Measurements from ENCODE around the gene ZFAND3.

Gene ZFAND3

DNA sequence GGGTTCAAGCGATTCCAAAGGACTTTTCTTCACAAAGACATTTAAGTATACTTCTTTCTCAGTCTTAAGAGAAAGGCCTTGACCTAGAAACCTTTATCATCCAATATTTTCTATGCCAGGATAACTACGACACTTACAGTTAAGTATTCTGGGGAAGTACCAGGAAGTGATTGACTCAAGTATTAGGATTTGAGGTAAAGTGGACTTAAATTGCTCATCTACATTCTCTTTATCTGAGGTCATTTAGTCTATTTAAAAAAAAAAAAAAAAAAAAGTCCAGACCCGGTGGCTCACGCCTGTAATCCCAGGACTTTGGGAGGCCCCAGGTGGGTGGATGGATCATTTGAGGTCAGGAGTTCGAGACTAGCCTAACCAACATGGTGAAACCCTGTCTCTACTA, 114.7 kb downstream of the ZFAND3 start:
- Histone ChIP-seq H2BK15ac (ENCODE audit: low read depth, poor library complexity, severe bottlenecking) (no peak overlapping the region), H3K9ac (ENCODE audit: low read length) (no peak overlapping the region), H3K18ac (ENCODE audit: low read depth in 1 of 2, low read length in 2 of 2) (no peak overlapping the region), H3K4me3 (ENCODE audit: insufficient read depth in 1 of 2, low read depth in 1 of 2, low read length in 2 of 2) (no peak overlapping the region), H3K4me1 (ENCODE audit: control insufficient read depth, insufficient read depth, low read depth, low read length) (no peaks in the 10 kb centered on the region), H3K4ac (ENCODE audit: low read depth in 1 of 2, low read length in 2 of 2) (no peak overlapping the region), H3K79me1 (replicated peaks; ENCODE audit: low read length, poor library complexity, severe bottlenecking) (peaks cover 11% of the 10 kb centered on the region), H2BK120ac (ENCODE audit: low read depth, low read length) (no peak overlapping the region), H4K8ac (ENCODE audit: low read length) (no peak overlapping the region), H2BK12ac (ENCODE audit: low read length in 2 of 2) (no peak overlapping the region), H3K4me2 (ENCODE audit: low read length, poor library complexity, severe bottlenecking) (no peak overlapping the region), H2BK5ac (ENCODE audit: low read depth, low read length, poor library complexity, severe bottlenecking) (no peak overlapping the region), H3K27ac (ENCODE audit: low read length, poor library complexity, severe bottlenecking) (no peak overlapping the region), H3K14ac (ENCODE audit: low read length in 2 of 2) (no peak overlapping the region), H3K9me3 (ENCODE audit: control insufficient read depth, low read length) (no peaks in the 10 kb centered on the region), H3K27me3 (ENCODE audit: control insufficient read depth in 1 of 2, insufficient read depth in 1 of 2, low read length in 2 of 2) (no peaks in the 10 kb centered on the region), H3K36me3 (ENCODE audit: control insufficient read depth in 1 of 2, insufficient read depth in 2 of 2, low read depth in 1 of 2, low read length in 2 of 2) (peaks cover 0 to 18% of the 10 kb centered on the region in 2 experiments), H2AFZ (ENCODE audit: low read depth, low read length) (no peak overlapping the region), H2AK5ac (ENCODE audit: low read length, severe bottlenecking) (no peak overlapping the region), H3K23ac (ENCODE audit: low read length in 2 of 2) (no peak overlapping the region), H4K91ac (ENCODE audit: low read length) (no peak overlapping the region)
- DNase-seq: peak; percentile 33
- WGBS: no CpG with 5 or more reads among the region's 5 CpGs

DNA sequence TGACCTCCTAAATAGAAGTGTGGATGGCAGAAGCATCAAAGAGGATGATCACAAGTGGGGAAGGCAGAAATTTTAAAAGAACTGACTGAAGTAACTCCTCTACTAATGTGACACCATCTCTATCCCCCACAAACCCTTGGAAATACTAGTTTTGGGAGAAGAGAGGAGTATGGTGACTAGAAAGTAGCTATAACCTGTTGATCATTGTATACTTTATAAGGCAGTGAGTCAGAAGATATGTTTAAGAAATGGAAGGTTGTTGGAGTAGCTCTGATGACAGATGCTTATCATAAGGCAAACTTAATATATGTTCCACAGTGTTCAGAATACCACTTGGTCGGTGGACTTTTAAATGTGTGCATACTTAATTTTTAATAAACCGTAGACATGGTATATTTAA, 116.6 kb downstream of the ZFAND3 start:
- no peak overlapping the region for H3K4me3 ChIP-seq (ENCODE audit: insufficient read depth in 1 of 2, low read depth in 1 of 2, low read length in 2 of 2)
- H3K14ac ChIP-seq (ENCODE audit: low read length in 2 of 2): no peak overlapping the region
- H2AK5ac ChIP-seq (ENCODE audit: low read length, severe bottlenecking): no peak overlapping the region
- H3K9me3 ChIP-seq (ENCODE audit: control insufficient read depth, low read length): no peaks in the 10 kb centered on the region
- no peak overlapping the region for H4K8ac ChIP-seq (ENCODE audit: low read length)
- H2BK12ac ChIP-seq (ENCODE audit: low read length in 2 of 2): no peak overlapping the region
- DNase-seq: peak; percentile 32
- no peak overlapping the region for H3K4me2 ChIP-seq (ENCODE audit: low read length, poor library complexity, severe bottlenecking)
- no peaks in the 10 kb centered on the region for H3K4me1 ChIP-seq (ENCODE audit: control insufficient read depth, insufficient read depth, low read depth, low read length)
- no peak overlapping the region for H3K27ac ChIP-seq (ENCODE audit: low read length, poor library complexity, severe bottlenecking)
- H2BK120ac ChIP-seq (ENCODE audit: low read depth, low read length): no peak overlapping the region
- H3K36me3 ChIP-seq (ENCODE audit: control insufficient read depth in 1 of 2, insufficient read depth in 2 of 2, low read depth in 1 of 2, low read length in 2 of 2): peaks cover 0 to 7% of the 10 kb centered on the region in 2 experiments
- no peaks in the 10 kb centered on the region for H3K27me3 ChIP-seq (ENCODE audit: control insufficient read depth in 1 of 2, insufficient read depth in 1 of 2, low read length in 2 of 2)
- no peak overlapping the region for H3K9ac ChIP-seq (ENCODE audit: low read length)
- no peak overlapping the region for H2BK5ac ChIP-seq (ENCODE audit: low read depth, low read length, poor library complexity, severe bottlenecking)
- H2AFZ ChIP-seq (ENCODE audit: low read depth, low read length): no peak overlapping the region
- WGBS: no CpG with 5 or more reads among the region's 2 CpGs
- H3K18ac ChIP-seq (ENCODE audit: low read depth in 1 of 2, low read length in 2 of 2): no peak overlapping the region
- peaks cover 8% of the 10 kb centered on the region for H3K79me1 ChIP-seq (replicated peaks; ENCODE audit: low read length, poor library complexity, severe bottlenecking)
- no peak overlapping the region for H4K91ac ChIP-seq (ENCODE audit: low read length)
- no peak overlapping the region for H3K23ac ChIP-seq (ENCODE audit: low read length in 2 of 2)
- no peak overlapping the region for H2BK15ac ChIP-seq (ENCODE audit: low read depth, poor library complexity, severe bottlenecking)
- no peak overlapping the region for H3K4ac ChIP-seq (ENCODE audit: low read depth in 1 of 2, low read length in 2 of 2)

DNA sequence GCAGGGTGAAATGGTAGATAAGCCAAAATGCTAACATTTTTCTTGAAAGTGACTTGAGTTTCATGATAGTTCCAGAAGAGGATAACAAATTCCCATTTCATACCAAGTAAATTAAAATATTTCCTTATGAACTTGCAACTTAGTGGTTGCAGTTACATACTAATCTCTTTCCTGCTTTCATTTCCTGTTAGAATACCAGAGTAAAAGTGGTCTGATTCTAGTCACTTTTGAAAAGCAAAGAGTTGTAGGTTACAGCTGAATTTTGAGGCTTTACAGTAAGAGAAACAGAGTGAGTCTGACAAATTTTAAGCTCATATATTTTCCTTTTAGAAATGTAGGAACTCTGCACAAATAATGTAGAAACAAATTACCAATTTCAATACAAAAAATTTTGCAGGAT, 117.4 kb downstream of the ZFAND3 start:
- no peak overlapping the region for H2AK5ac ChIP-seq (ENCODE audit: low read length, severe bottlenecking)

DNA sequence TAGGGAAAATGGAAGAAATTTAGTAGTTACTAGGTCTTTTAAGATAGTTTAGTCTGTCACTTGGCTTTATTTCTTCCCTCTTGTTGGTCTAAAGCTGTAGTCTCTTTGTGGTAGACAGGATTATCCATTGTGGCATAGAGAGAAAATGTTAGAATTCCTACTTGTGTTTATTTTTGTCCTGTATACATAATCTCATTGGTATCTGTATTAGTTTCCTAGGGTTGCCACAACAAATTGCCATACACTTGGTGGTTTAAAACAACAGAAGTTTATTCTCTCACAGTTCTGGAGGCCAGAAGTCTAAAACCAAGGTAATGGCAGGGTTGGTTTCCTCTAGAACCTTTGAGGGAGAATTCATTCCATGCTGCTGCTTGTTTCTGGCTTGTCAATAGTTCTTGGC, 119.4 kb downstream of the ZFAND3 start:
- peak; percentile 90 for DNase-seq
- H2BK12ac ChIP-seq (ENCODE audit: low read length in 2 of 2): no peak overlapping the region

More for the DNA sequence above, 117.4 kb downstream of the ZFAND3 start:
- Histone ChIP-seq H2AFZ (ENCODE audit: low read depth, low read length) (no peak overlapping the region), H4K8ac (ENCODE audit: low read length) (no peak overlapping the region), H3K36me3 (ENCODE audit: control insufficient read depth in 1 of 2, insufficient read depth in 2 of 2, low read depth in 1 of 2, low read length in 2 of 2) (peaks cover 0 to 6% of the 10 kb centered on the region in 2 experiments), H3K4me1 (ENCODE audit: control insufficient read depth, insufficient read depth, low read depth, low read length) (no peaks in the 10 kb centered on the region), H3K9me3 (ENCODE audit: control insufficient read depth, low read length) (no peaks in the 10 kb centered on the region), H3K4me2 (ENCODE audit: low read length, poor library complexity, severe bottlenecking) (no peak overlapping the region), H3K27me3 (ENCODE audit: control insufficient read depth in 1 of 2, insufficient read depth in 1 of 2, low read length in 2 of 2) (no peaks in the 10 kb centered on the region), H2BK12ac (ENCODE audit: low read length in 2 of 2) (no peak overlapping the region), H3K18ac (ENCODE audit: low read depth in 1 of 2, low read length in 2 of 2) (no peak overlapping the region), H3K79me1 (replicated peaks; ENCODE audit: low read length, poor library complexity, severe bottlenecking) (peaks cover 9% of the 10 kb centered on the region), H3K9ac (ENCODE audit: low read length) (no peak overlapping the region), H2BK120ac (ENCODE audit: low read depth, low read length) (no peak overlapping the region), H3K4ac (ENCODE audit: low read depth in 1 of 2, low read length in 2 of 2) (no peak overlapping the region), H3K23ac (ENCODE audit: low read length in 2 of 2) (no peak overlapping the region), H3K4me3 (ENCODE audit: insufficient read depth in 1 of 2, low read depth in 1 of 2, low read length in 2 of 2) (no peak overlapping the region), H4K91ac (ENCODE audit: low read length) (no peak overlapping the region), H2BK15ac (ENCODE audit: low read depth, poor library complexity, severe bottlenecking) (no peak overlapping the region), H3K27ac (ENCODE audit: low read length, poor library complexity, severe bottlenecking) (no peak overlapping the region), H2BK5ac (ENCODE audit: low read depth, low read length, poor library complexity, severe bottlenecking) (no peak overlapping the region), H3K14ac (ENCODE audit: low read length in 2 of 2) (no peak overlapping the region)
- no peak for DNase-seq

More for the DNA sequence above, 119.4 kb downstream of the ZFAND3 start:
- Histone ChIP-seq H2AFZ (ENCODE audit: low read depth, low read length) (no peak overlapping the region), H3K27ac (ENCODE audit: low read length, poor library complexity, severe bottlenecking) (no peak overlapping the region), H3K36me3 (ENCODE audit: control insufficient read depth in 1 of 2, insufficient read depth in 2 of 2, low read depth in 1 of 2, low read length in 2 of 2) (peaks cover 0 to 6% of the 10 kb centered on the region in 2 experiments), H3K79me1 (replicated peaks; ENCODE audit: low read length, poor library complexity, severe bottlenecking) (peaks cover 8% of the 10 kb centered on the region), H3K18ac (ENCODE audit: low read depth in 1 of 2, low read length in 2 of 2) (no peak overlapping the region), H3K4ac (ENCODE audit: low read depth in 1 of 2, low read length in 2 of 2) (no peak overlapping the region), H4K91ac (ENCODE audit: low read length) (no peak overlapping the region), H3K9me3 (ENCODE audit: control insufficient read depth, low read length) (no peaks in the 10 kb centered on the region), H2BK15ac (ENCODE audit: low read depth, poor library complexity, severe bottlenecking) (no peak overlapping the region), H3K27me3 (ENCODE audit: control insufficient read depth in 1 of 2, insufficient read depth in 1 of 2, low read length in 2 of 2) (no peaks in the 10 kb centered on the region), H3K9ac (ENCODE audit: low read length) (no peak overlapping the region), H3K4me2 (ENCODE audit: low read length, poor library complexity, severe bottlenecking) (no peak overlapping the region), H4K8ac (ENCODE audit: low read length) (no peak overlapping the region), H3K14ac (ENCODE audit: low read length in 2 of 2) (no peak overlapping the region), H2BK120ac (ENCODE audit: low read depth, low read length) (no peak overlapping the region), H3K4me1 (ENCODE audit: control insufficient read depth, insufficient read depth, low read depth, low read length) (no peaks in the 10 kb centered on the region), H2BK5ac (ENCODE audit: low read depth, low read length, poor library complexity, severe bottlenecking) (no peak overlapping the region), H3K23ac (ENCODE audit: low read length in 2 of 2) (no peak overlapping the region), H3K4me3 (ENCODE audit: insufficient read depth in 1 of 2, low read depth in 1 of 2, low read length in 2 of 2) (no peak overlapping the region), H2AK5ac (ENCODE audit: low read length, severe bottlenecking) (no peak overlapping the region)
